ENCODE results near the gene ELMO1.

ELMO1 gene

GRCh38 chr7:36874041-36874440 lies 574.6 kb downstream of the ELMO1 start:
- H4K5ac ChIP-seq (ENCODE audit: low read length) = no peak overlapping the region
- H3K4me2 ChIP-seq (ENCODE audit: low read length) = no peak overlapping the region
- H3K23ac ChIP-seq (ENCODE audit: low read length) = no peak overlapping the region
- no peaks in the 10 kb centered on the region for H3K79me2 ChIP-seq (ENCODE audit: control insufficient read depth, insufficient read depth, low read length)
- no peak overlapping the region for H3K27ac ChIP-seq (ENCODE audit: low read depth, low read length)
- H3K9ac ChIP-seq (ENCODE audit: low read length) = no peak overlapping the region
- H3K4me3 ChIP-seq (ENCODE audit: low read length) = no peak overlapping the region
- H3K18ac ChIP-seq (ENCODE audit: low read length) = no peak overlapping the region
- no peak overlapping the region for H2BK120ac ChIP-seq (ENCODE audit: low read depth, low read length)
- DNase-seq = no peak
- no peaks in the 10 kb centered on the region for H3K79me1 ChIP-seq (ENCODE audit: low read length)
- no peaks in the 10 kb centered on the region for H3K27me3 ChIP-seq (ENCODE audit: insufficient read depth, low read length, poor library complexity)
- no CpG with 5 or more reads among the region's 2 CpGs for WGBS (ENCODE audit: extremely low coverage, insufficient coverage, low lambda C conversion rate)
- no peak overlapping the region for H2BK5ac ChIP-seq (ENCODE audit: low read length)
- no peak overlapping the region for H2BK15ac ChIP-seq (replicated peaks; ENCODE audit: low read depth)
- H3K4ac ChIP-seq (ENCODE audit: low read depth, low read length) = no peak overlapping the region
- peaks cover 10% of the 10 kb centered on the region for H3K4me1 ChIP-seq (ENCODE audit: control insufficient read depth, low read depth, low read length)
- no peak overlapping the region for H3K56ac ChIP-seq (ENCODE audit: low read length)
- H2AK5ac ChIP-seq (ENCODE audit: low read length) = no peak overlapping the region
- H4K8ac ChIP-seq (ENCODE audit: low read depth, low read length) = no peak overlapping the region
- no peaks in the 10 kb centered on the region for H3K36me3 ChIP-seq (ENCODE audit: control insufficient read depth, insufficient read depth, low read length)

- no peak overlapping the region for H3K4me2 ChIP-seq (ENCODE audit: low read length)
- H3K23ac ChIP-seq (ENCODE audit: low read length) = no peak overlapping the region
- no peak overlapping the region for H2BK15ac ChIP-seq (replicated peaks; ENCODE audit: low read depth)
- H2BK5ac ChIP-seq (ENCODE audit: low read length) = no peak overlapping the region
- no peak overlapping the region for H3K56ac ChIP-seq (ENCODE audit: low read length)
- H4K5ac ChIP-seq (ENCODE audit: low read length) = no peak overlapping the region
- H3K9ac ChIP-seq (ENCODE audit: low read length) = no peak overlapping the region
- no peaks in the 10 kb centered on the region for H3K79me2 ChIP-seq (ENCODE audit: control insufficient read depth, insufficient read depth, low read length)
- no peak overlapping the region for H4K8ac ChIP-seq (ENCODE audit: low read depth, low read length)
- H3K79me1 ChIP-seq (ENCODE audit: low read length) = no peaks in the 10 kb centered on the region
- no peaks in the 10 kb centered on the region for H3K36me3 ChIP-seq (ENCODE audit: control insufficient read depth, insufficient read depth, low read length)
- H3K27ac ChIP-seq (ENCODE audit: low read depth, low read length) = no peak overlapping the region
- H3K18ac ChIP-seq (ENCODE audit: low read length) = no peak overlapping the region
- no peak overlapping the region for H2AK5ac ChIP-seq (ENCODE audit: low read length)
- no peaks in the 10 kb centered on the region for H3K27me3 ChIP-seq (ENCODE audit: insufficient read depth, low read length, poor library complexity)
- H2BK120ac ChIP-seq (ENCODE audit: low read depth, low read length) = no peak overlapping the region
- DNase-seq = peak; percentile 70
- H3K4me3 ChIP-seq (ENCODE audit: low read length) = no peak overlapping the region
- peaks cover 9% of the 10 kb centered on the region for H3K4me1 ChIP-seq (ENCODE audit: control insufficient read depth, low read depth, low read length)
- no peak overlapping the region for H3K4ac ChIP-seq (ENCODE audit: low read depth, low read length)
Observed at GRCh38 chr7:36871863-36872262, 576.8 kb downstream of the ELMO1 start.

GRCh38 chr7:36871355-36871738 lies 577.3 kb downstream of the ELMO1 start:
- H3K9ac ChIP-seq (ENCODE audit: low read length) = no peak overlapping the region
- H2BK15ac ChIP-seq (replicated peaks; ENCODE audit: low read depth) = no peak overlapping the region
- no peak for DNase-seq
- H3K27ac ChIP-seq (ENCODE audit: low read depth, low read length) = no peak overlapping the region
- H3K56ac ChIP-seq (ENCODE audit: low read length) = no peak overlapping the region
- no CpG with 5 or more reads among the region's 1 CpG for WGBS (ENCODE audit: extremely low coverage, insufficient coverage, low lambda C conversion rate)
- H2BK5ac ChIP-seq (ENCODE audit: low read length) = no peak overlapping the region
- H3K27me3 ChIP-seq (ENCODE audit: insufficient read depth, low read length, poor library complexity) = no peaks in the 10 kb centered on the region
- no peak overlapping the region for H4K5ac ChIP-seq (ENCODE audit: low read length)
- peaks cover 4% of the 10 kb centered on the region for H3K4me1 ChIP-seq (ENCODE audit: control insufficient read depth, low read depth, low read length)
- no peaks in the 10 kb centered on the region for H3K36me3 ChIP-seq (ENCODE audit: control insufficient read depth, insufficient read depth, low read length)
- H3K23ac ChIP-seq (ENCODE audit: low read length) = no peak overlapping the region
- H3K4ac ChIP-seq (ENCODE audit: low read depth, low read length) = no peak overlapping the region
- no peak overlapping the region for H2AK5ac ChIP-seq (ENCODE audit: low read length)
- no peak overlapping the region for H2BK120ac ChIP-seq (ENCODE audit: low read depth, low read length)
- no peaks in the 10 kb centered on the region for H3K79me1 ChIP-seq (ENCODE audit: low read length)
- no peak overlapping the region for H3K4me2 ChIP-seq (ENCODE audit: low read length)
- H4K8ac ChIP-seq (ENCODE audit: low read depth, low read length) = no peak overlapping the region
- no peak overlapping the region for H3K18ac ChIP-seq (ENCODE audit: low read length)
- H3K4me3 ChIP-seq (ENCODE audit: low read length) = no peak overlapping the region
- H3K79me2 ChIP-seq (ENCODE audit: control insufficient read depth, insufficient read depth, low read length) = no peaks in the 10 kb centered on the region

- no peak overlapping the region for H3K4me2 ChIP-seq (ENCODE audit: low read length)
- H4K5ac ChIP-seq (ENCODE audit: low read length) = no peak overlapping the region
- no peak overlapping the region for H3K4ac ChIP-seq (ENCODE audit: low read depth, low read length)
- H3K79me2 ChIP-seq (ENCODE audit: control insufficient read depth, insufficient read depth, low read length) = no peaks in the 10 kb centered on the region
- no peak overlapping the region for H2BK5ac ChIP-seq (ENCODE audit: low read length)
- peaks cover 2% of the 10 kb centered on the region for H3K4me1 ChIP-seq (ENCODE audit: control insufficient read depth, low read depth, low read length)
- H3K56ac ChIP-seq (ENCODE audit: low read length) = no peak overlapping the region
- peak; percentile 75 for DNase-seq
- H4K8ac ChIP-seq (ENCODE audit: low read depth, low read length) = no peak overlapping the region
- no CpG with 5 or more reads among the region's 1 CpG for WGBS (ENCODE audit: extremely low coverage, insufficient coverage, low lambda C conversion rate)
- no peak overlapping the region for H2AK5ac ChIP-seq (ENCODE audit: low read length)
- H3K36me3 ChIP-seq (ENCODE audit: control insufficient read depth, insufficient read depth, low read length) = no peaks in the 10 kb centered on the region
- no peak overlapping the region for H3K27ac ChIP-seq (ENCODE audit: low read depth, low read length)
- H3K18ac ChIP-seq (ENCODE audit: low read length) = no peak overlapping the region
- H3K9ac ChIP-seq (ENCODE audit: low read length) = no peak overlapping the region
- no peaks in the 10 kb centered on the region for H3K79me1 ChIP-seq (ENCODE audit: low read length)
- H3K23ac ChIP-seq (ENCODE audit: low read length) = no peak overlapping the region
- H3K27me3 ChIP-seq (ENCODE audit: insufficient read depth, low read length, poor library complexity) = no peaks in the 10 kb centered on the region
- no peak overlapping the region for H2BK120ac ChIP-seq (ENCODE audit: low read depth, low read length)
- no peak overlapping the region for H2BK15ac ChIP-seq (replicated peaks; ENCODE audit: low read depth)
- no peak overlapping the region for H3K4me3 ChIP-seq (ENCODE audit: low read length)
Observed at GRCh38 chr7:36870625-36871354, 577.9 kb downstream of the ELMO1 start.

- Histone ChIP-seq H3K4me1 (ENCODE audit: control insufficient read depth, low read depth, low read length) (peaks cover 5% of the 10 kb centered on the region), H2BK120ac (ENCODE audit: low read depth, low read length) (no peak overlapping the region), H3K18ac (ENCODE audit: low read length) (no peak overlapping the region), H3K9ac (ENCODE audit: low read length) (no peak overlapping the region), H3K79me1 (ENCODE audit: low read length) (no peaks in the 10 kb centered on the region), H3K4ac (ENCODE audit: low read depth, low read length) (no peak overlapping the region), H2BK5ac (ENCODE audit: low read length) (no peak overlapping the region), H3K4me3 (ENCODE audit: low read length) (no peak overlapping the region), H2BK15ac (replicated peaks; ENCODE audit: low read depth) (no peak overlapping the region), H3K27me3 (ENCODE audit: insufficient read depth, low read length, poor library complexity) (no peaks in the 10 kb centered on the region), H4K5ac (ENCODE audit: low read length) (no peak overlapping the region), H3K36me3 (ENCODE audit: control insufficient read depth, insufficient read depth, low read length) (no peaks in the 10 kb centered on the region), H3K56ac (ENCODE audit: low read length) (no peak overlapping the region), H4K8ac (ENCODE audit: low read depth, low read length) (no peak overlapping the region), H2AK5ac (ENCODE audit: low read length) (no peak overlapping the region), H3K79me2 (ENCODE audit: control insufficient read depth, insufficient read depth, low read length) (no peaks in the 10 kb centered on the region), H3K27ac (ENCODE audit: low read depth, low read length) (no peak overlapping the region), H3K4me2 (ENCODE audit: low read length) (no peak overlapping the region), H3K23ac (ENCODE audit: low read length) (no peak overlapping the region)
- no peak for DNase-seq
- no CpG with 5 or more reads among the region's 7 CpGs for WGBS (ENCODE audit: extremely low coverage, insufficient coverage, low lambda C conversion rate)
Observed at GRCh38 chr7:36868727-36869411, 579.8 kb downstream of the ELMO1 start.

GRCh38 chr7:36865019-36865418 lies 583.6 kb downstream of the ELMO1 start:
- Histone ChIP-seq H3K18ac (ENCODE audit: low read length) (no peak overlapping the region), H3K79me2 (ENCODE audit: control insufficient read depth, insufficient read depth, low read length) (no peaks in the 10 kb centered on the region), H3K27ac (ENCODE audit: low read depth, low read length) (no peak overlapping the region), H4K8ac (ENCODE audit: low read depth, low read length) (no peak overlapping the region), H3K4me1 (ENCODE audit: control insufficient read depth, low read depth, low read length) (peaks cover 5% of the 10 kb centered on the region), H3K4ac (ENCODE audit: low read depth, low read length) (no peak overlapping the region), H3K79me1 (ENCODE audit: low read length) (no peaks in the 10 kb centered on the region), H3K27me3 (ENCODE audit: insufficient read depth, low read length, poor library complexity) (no peaks in the 10 kb centered on the region), H2BK15ac (replicated peaks; ENCODE audit: low read depth) (no peak overlapping the region), H3K23ac (ENCODE audit: low read length) (no peak overlapping the region), H2BK120ac (ENCODE audit: low read depth, low read length) (no peak overlapping the region), H3K4me2 (ENCODE audit: low read length) (no peak overlapping the region), H3K4me3 (ENCODE audit: low read length) (no peak overlapping the region), H4K5ac (ENCODE audit: low read length) (no peak overlapping the region), H2BK5ac (ENCODE audit: low read length) (no peak overlapping the region), H3K36me3 (ENCODE audit: control insufficient read depth, insufficient read depth, low read length) (no peaks in the 10 kb centered on the region), H3K56ac (ENCODE audit: low read length) (no peak overlapping the region), H2AK5ac (ENCODE audit: low read length) (no peak overlapping the region), H3K9ac (ENCODE audit: low read length) (no peak overlapping the region)
- no CpG with 5 or more reads among the region's 3 CpGs for WGBS (ENCODE audit: extremely low coverage, insufficient coverage, low lambda C conversion rate)
- no peak for DNase-seq
